ENCODE measurements around the gene BIN1. TPM values are rescaled to one million over a fixed set of nuclear protein-coding genes. Genes with fewer than 3 reads are reported as not detected.

The BIN1 gene
- polyA plus RNA-seq, 1 experiment, result 37.6 TPM

- DNase-seq (ENCODE audit: low read depth), result no peak
- TF ChIP-seq CTCF (IDR thresholded peaks at IDR 0.05; ENCODE audit: insufficient read depth, low read depth, low read length), result no peak
- Histone ChIP-seq H3K27me3 (ENCODE audit: control insufficient read depth, insufficient read depth, low read length) (no peaks in the 10 kb centered on the region), H3K4me3 (ENCODE audit: low read depth, low read length) (no peak overlapping the region), H3K36me3 (ENCODE audit: control insufficient read depth, insufficient read depth, low read length) (peaks cover 3% of the 10 kb centered on the region)
- POLR2A ChIA-PET, result no interaction called here
- CTCF ChIA-PET, result interaction anchor here (1.3 kb wide), 1 partner anchor 9 kb away, joined by 4 read pairs; no protein-coding TSS in a partner anchor
Observed at GRCh38 chr2:127044165-127044718, 62.7 kb downstream of the BIN1 start.

GRCh38 chr2:127043367-127044164 is 63.4 kb downstream of the BIN1 start:
- CTCF ChIA-PET, result no interaction called here
- no peak for TF ChIP-seq CTCF (IDR thresholded peaks at IDR 0.05; ENCODE audit: insufficient read depth, low read depth, low read length)
- H3K4me3 ChIP-seq (ENCODE audit: low read depth, low read length), result no peak overlapping the region
- POLR2A ChIA-PET, result no interaction called here
- no peak for DNase-seq (ENCODE audit: low read depth)
- no peaks in the 10 kb centered on the region for H3K27me3 ChIP-seq (ENCODE audit: control insufficient read depth, insufficient read depth, low read length)
- H3K36me3 ChIP-seq (ENCODE audit: control insufficient read depth, insufficient read depth, low read length), result peaks cover 3% of the 10 kb centered on the region

- Histone ChIP-seq H3K36me3 (ENCODE audit: control insufficient read depth, insufficient read depth, low read length) (no peaks in the 10 kb centered on the region), H3K27me3 (ENCODE audit: control insufficient read depth, insufficient read depth, low read length) (no peaks in the 10 kb centered on the region), H3K4me3 (ENCODE audit: low read depth, low read length) (no peak overlapping the region)
- CTCF ChIA-PET, result interaction anchor here (1.0 to 1.9 kb wide), 3 partner anchors 8 to 35 kb away, joined by 3 to 7 read pairs (median 5); no protein-coding TSS in a partner anchor
- TF ChIP-seq CTCF (IDR thresholded peaks at IDR 0.05; ENCODE audit: insufficient read depth, low read depth, low read length), result no peak
- POLR2A ChIA-PET, result interaction anchor here (0.6 kb wide), 1 partner anchor 983 kb away, joined by 3 read pairs; no protein-coding TSS in a partner anchor
- DNase-seq (ENCODE audit: low read depth), result no peak
Observed at GRCh38 chr2:127041259-127041970, 65.5 kb downstream of the BIN1 start.

- no peak for DNase-seq (ENCODE audit: low read depth)
- POLR2A ChIA-PET, result no interaction called here
- H3K36me3 ChIP-seq (ENCODE audit: control insufficient read depth, insufficient read depth, low read length), result no peaks in the 10 kb centered on the region
- no peak overlapping the region for H3K4me3 ChIP-seq (ENCODE audit: low read depth, low read length)
- no peak for TF ChIP-seq CTCF (IDR thresholded peaks at IDR 0.05; ENCODE audit: insufficient read depth, low read depth, low read length)
- H3K27me3 ChIP-seq (ENCODE audit: control insufficient read depth, insufficient read depth, low read length), result no peaks in the 10 kb centered on the region
- CTCF ChIA-PET, result interaction anchor here (1.3 to 1.7 kb wide), 2 partner anchors 9 to 10 kb away, joined by 5 to 7 read pairs; no protein-coding TSS in a partner anchor
Observed at GRCh38 chr2:127040169-127040568, 66.8 kb downstream of the BIN1 start.
